Mammary epithelial cell (primary cell): ENCODE results near the gene GALNT18.

Experiments used
- EZH2 ChIP-seq: IDR thresholded peaks from 2 replicates; pipeline ENCODE4 v1.6.1; 2012; ENCODE audit warnings: low read length, inconsistent platforms, borderline replicate concordance
- TF ChIP-seq, protein P1 (sequence below), 2 donors: IDR thresholded peaks in 1 of 2; conservative IDR thresholded peaks in 1 of 2; 2 replicates each; pipeline ENCODE4 v1.5.1; 2011 to 2012; ENCODE audit warnings: inconsistent platforms in 2 of 2, low read length in 2 of 2, mild to moderate bottlenecking in 2 of 2, control low read depth in 1 of 2, low read depth in 1 of 2; ENCODE audit not compliant: insufficient read depth in 1 of 2; ENCODE audit errors: extremely low read depth in 1 of 2

DNA sequence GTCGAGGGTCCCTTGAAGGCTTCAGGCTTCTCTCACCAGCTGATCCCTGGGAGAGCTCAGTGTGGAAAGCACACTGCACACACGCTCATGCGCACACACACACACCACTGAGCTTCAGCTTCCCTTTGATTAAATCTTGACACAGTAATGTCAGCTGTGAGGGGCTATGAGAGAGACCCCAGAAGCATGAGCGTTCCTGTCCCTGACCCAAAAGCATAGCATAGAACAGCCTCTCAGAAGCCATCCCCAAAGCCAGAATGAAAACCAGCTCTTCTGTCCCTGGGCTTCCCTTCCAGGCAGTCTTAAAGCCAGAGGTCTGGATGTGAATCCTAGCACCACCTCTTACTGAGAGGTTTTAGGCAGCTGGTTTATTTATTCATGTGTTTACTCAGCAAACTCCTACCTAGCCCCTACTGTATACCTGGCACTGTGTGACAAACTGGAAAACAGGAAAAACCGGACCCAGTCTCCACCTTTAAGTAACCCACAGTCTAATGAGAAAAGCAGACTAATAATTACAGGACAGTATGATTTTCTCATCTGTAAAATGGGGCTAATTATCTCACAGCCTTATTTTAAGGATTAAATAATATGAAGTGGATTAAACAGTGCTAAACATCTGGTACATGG is 15.9 kb downstream of the GALNT18 start:
- TF ChIP-seq, protein P1, sequence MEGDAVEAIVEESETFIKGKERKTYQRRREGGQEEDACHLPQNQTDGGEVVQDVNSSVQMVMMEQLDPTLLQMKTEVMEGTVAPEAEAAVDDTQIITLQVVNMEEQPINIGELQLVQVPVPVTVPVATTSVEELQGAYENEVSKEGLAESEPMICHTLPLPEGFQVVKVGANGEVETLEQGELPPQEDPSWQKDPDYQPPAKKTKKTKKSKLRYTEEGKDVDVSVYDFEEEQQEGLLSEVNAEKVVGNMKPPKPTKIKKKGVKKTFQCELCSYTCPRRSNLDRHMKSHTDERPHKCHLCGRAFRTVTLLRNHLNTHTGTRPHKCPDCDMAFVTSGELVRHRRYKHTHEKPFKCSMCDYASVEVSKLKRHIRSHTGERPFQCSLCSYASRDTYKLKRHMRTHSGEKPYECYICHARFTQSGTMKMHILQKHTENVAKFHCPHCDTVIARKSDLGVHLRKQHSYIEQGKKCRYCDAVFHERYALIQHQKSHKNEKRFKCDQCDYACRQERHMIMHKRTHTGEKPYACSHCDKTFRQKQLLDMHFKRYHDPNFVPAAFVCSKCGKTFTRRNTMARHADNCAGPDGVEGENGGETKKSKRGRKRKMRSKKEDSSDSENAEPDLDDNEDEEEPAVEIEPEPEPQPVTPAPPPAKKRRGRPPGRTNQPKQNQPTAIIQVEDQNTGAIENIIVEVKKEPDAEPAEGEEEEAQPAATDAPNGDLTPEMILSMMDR (conservative IDR thresholded peaks at IDR 0.05 in 1 of 2, IDR thresholded peaks at IDR 0.05 in 1 of 2; ENCODE audit: extremely low read depth in 1 of 2, insufficient read depth in 1 of 2, low read depth in 1 of 2, low read length in 2 of 2): no peak
- TF ChIP-seq EZH2: no peak
